ENCODE results near the gene DNAJC1.

Gene DNAJC1

GRCh38 chr10:21910798-21911197 is 92.7 kb downstream of the DNAJC1 start:
- TF ChIP-seq CTCF (IDR thresholded peaks at IDR 0.05; ENCODE audit: borderline replicate concordance, insufficient read depth, low read depth, low read length), result no peak

GRCh38 chr10:21907436-21907835 is 96.1 kb downstream of the DNAJC1 start:
- no peak for TF ChIP-seq CTCF (IDR thresholded peaks at IDR 0.05; ENCODE audit: borderline replicate concordance, insufficient read depth, low read depth, low read length)
- H3K4me3 ChIP-seq (ENCODE audit: low read depth, low read length), result no peak overlapping the region

More at GRCh38 chr10:21910798-21911197, 92.7 kb downstream of the DNAJC1 start:
- H3K4me3 ChIP-seq (ENCODE audit: low read depth, low read length), result no peak overlapping the region

DNA sequence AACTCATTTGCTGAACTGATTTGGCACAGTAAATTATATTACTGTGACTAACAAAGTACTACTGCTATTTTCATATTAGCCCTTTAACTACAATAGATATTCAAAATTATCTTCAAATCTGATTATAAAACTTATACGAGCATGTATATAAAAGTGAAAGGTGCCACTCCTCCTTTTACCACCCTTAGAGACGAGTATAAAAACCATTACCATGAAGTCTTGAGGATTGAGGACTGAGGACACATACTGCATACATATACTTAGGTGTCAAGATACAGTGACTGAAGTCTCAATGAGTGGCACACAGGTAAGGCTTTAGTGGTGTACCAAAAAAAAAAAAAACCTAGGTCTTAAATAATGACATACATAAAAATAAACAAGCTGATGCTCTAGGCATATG is 98.6 kb downstream of the DNAJC1 start:
- no peak overlapping the region for H3K4me3 ChIP-seq (ENCODE audit: low read depth, low read length)
- no peak for TF ChIP-seq CTCF (IDR thresholded peaks at IDR 0.05; ENCODE audit: borderline replicate concordance, insufficient read depth, low read depth, low read length)

DNA sequence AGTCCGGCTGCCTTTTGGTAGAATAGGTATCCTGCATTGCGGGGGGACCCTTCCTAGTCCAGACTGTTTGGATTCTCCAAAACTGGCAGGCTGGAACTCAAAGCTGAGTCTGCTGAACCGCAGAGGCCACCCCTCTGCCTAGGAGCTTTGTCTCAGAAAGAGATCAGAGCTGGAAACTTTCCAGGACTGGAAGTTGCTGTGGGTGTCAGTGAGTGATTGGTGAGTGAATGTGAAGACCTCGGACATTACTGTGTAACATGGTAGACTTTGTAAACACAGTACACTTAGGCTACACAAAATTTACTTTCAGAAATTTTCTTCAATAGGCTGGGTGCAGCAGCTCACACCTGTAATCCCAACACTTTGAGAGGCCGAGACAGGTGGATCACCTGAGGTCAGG is 103.8 kb downstream of the DNAJC1 start:
- no peak overlapping the region for H3K4me3 ChIP-seq (ENCODE audit: low read depth, low read length)
- no peak for TF ChIP-seq CTCF (IDR thresholded peaks at IDR 0.05; ENCODE audit: borderline replicate concordance, insufficient read depth, low read depth, low read length)

DNA sequence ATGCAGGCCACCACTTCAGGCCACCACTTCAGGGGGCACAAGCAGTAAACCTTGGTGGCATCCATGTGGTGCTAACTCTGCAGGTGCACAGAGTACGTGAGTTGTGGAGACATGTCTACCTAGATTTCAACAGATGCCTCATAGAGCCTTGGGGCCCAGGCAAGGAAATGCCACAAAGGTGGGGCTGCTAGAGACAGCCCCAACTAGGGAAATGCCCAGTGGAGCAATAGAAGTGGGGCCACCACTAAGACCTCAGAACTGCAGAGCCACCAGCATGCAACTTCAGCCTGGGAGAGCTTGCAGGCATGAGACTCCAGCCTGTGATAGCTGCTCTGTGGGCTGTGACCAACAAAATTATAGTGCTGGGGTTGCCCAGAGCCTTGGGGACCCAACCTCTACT is 107.6 kb downstream of the DNAJC1 start:
- H3K4me3 ChIP-seq (ENCODE audit: low read depth, low read length), result no peak overlapping the region
- no peak for TF ChIP-seq CTCF (IDR thresholded peaks at IDR 0.05; ENCODE audit: borderline replicate concordance, insufficient read depth, low read depth, low read length)

- no peak for TF ChIP-seq CTCF (IDR thresholded peaks at IDR 0.05; ENCODE audit: borderline replicate concordance, insufficient read depth, low read depth, low read length)
- no peak overlapping the region for H3K4me3 ChIP-seq (ENCODE audit: low read depth, low read length)
Observed at GRCh38 chr10:21894648-21895342, 108.7 kb downstream of the DNAJC1 start.

- TF ChIP-seq CTCF (IDR thresholded peaks at IDR 0.05; ENCODE audit: borderline replicate concordance, insufficient read depth, low read depth, low read length), result no peak
Observed at GRCh38 chr10:21891439-21891838, 112.1 kb downstream of the DNAJC1 start.

More at GRCh38 chr10:21891439-21891838, 112.1 kb downstream of the DNAJC1 start:
- H3K4me3 ChIP-seq (ENCODE audit: low read depth, low read length), result no peak overlapping the region

Data from GM12875 (cell line).